ENCODE results near the gene RBM15B.

Gene RBM15B

DNA sequence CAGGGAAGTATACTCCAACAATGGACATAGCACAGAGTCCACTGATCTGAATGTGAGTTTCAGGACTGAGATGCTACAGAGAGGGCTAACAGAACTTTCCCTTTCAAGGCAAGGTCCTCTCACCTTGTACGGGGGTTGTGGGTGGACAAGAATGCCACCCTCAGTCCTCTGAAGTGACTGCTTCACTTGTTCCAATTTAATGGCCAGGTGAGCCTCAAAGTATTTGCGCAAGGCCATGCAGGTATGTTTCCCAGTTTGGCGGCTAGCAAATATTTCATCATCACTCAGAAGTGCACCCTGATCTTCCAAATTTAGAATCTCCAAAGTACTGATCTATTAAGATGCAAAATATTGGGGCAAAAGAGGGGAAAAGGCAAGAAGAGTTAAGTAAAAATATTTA, 38.1 kb downstream of the RBM15B start:
- in situ Hi-C loops (cut with HindIII; ENCODE audit: low sequenced_read_pairs): no loop called here

DNA sequence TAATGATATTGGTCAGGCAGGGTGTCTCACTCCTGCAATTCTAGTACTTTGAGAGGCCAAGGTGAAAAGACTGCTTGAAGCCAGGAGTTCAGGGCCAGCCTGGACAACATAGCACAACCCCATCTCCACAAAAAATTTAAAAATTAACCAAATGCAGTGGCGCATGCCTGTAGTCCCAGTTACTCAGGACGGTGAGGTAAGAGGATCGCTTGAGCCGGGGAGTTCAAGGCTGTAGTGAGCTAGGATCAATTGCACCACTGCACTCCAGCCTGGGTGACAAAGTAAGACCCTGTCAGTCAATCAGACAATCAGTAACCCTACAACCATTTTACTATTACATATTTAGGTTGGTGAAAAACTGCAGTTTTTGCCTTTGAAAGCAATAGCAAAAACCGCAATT, 43.0 kb downstream of the RBM15B start:
- in situ Hi-C loops (cut with HindIII; ENCODE audit: low sequenced_read_pairs): no loop called here

DNA sequence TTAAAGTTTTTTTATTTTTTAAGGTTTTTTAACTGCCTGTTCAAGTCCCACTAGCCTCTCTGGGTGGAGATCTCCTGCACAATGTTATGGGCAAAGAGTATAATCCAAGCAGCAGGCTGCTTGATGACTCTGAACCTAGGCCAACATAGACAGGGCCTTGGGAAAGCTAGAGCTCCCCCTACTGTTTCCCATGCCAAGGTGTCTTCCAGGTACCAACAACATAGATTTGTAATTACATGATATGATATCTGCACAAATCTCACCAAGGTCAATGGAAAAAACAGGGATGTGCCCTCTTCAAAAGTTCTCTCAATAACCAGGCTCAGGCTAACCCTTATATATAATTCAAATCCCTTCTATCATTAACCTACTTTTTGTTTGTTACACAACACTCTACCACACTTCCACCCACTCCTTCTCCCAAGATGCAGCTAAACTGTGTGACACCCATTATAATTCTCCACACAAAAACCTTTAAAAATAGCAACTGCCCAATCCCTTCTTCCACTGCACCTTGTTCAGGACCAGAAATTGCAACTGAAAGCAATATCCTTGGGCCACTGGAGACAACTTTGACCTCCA, 43.8 kb downstream of the RBM15B start:
- in situ Hi-C loops (cut with HindIII; ENCODE audit: low sequenced_read_pairs): no loop called here

DNA sequence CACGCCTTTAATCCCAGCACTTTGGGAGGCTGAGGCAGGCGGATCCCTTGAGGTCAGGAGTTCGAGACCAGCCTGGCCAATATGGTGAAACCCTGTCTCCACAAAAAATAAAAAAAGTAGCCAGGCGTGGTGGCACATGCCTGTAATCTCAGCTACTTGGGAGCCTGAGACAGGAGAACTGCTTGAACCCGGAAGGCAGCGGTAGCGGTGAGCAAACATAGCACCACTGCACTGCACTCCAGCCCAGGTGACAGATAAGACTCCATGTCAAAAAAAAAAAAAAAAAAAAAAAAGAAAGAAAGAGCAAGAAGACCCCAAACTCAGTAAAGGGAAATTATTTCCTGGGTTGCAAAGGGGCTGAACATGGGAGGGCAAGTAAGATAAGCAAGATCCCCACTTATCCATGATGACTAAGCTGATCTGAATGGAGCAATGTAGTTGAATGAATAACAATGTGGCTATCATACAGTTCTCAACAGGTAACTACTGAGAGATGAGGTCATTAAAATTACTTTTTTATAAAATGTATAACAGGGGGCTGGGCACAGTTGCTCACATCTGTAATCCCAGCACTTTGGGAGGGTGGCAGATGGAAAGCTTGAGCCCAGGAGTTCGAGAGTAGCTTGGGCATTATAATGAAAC, 46.0 kb downstream of the RBM15B start:
- in situ Hi-C loops (cut with HindIII; ENCODE audit: low sequenced_read_pairs): no loop called here

DNA sequence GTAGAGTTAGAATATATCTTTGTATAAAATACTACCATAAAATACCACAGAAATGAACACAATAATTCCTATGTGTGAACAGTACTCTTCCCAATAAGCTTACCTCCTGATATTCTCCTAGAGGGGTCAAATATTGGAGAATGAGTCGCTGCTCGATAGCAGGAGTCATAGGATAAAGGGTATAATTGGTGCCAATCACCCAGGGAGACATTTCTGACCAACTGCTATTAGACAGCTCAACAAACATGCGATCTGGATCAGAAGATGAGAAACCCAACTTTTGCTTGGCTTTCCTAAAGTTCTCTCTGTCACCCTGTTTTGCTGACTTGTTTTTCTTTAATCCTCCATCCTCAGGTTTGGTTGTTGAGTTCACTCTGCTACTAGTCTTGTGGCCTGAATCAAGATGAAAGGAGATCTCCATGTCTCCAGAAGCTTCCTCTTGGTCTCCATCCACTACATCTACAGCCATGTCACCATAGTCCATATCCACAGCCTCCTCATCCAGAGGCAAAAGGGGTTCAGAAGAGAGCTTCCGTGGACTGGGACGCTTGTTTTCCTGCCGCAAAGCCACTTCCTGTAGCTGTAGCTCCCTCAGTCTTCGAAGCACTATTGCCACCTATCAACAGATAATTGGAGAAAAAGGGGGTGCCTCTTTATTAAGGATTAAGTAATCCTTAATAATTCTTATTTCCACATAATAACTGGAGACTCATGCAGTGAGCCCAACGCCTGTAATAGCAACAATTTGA, 50.4 kb downstream of the RBM15B start:
- in situ Hi-C loops (cut with HindIII; ENCODE audit: low sequenced_read_pairs): loop anchor here (5.0 kb wide), 1 partner anchor 34 kb away; no protein-coding TSS in a partner anchor

DNA sequence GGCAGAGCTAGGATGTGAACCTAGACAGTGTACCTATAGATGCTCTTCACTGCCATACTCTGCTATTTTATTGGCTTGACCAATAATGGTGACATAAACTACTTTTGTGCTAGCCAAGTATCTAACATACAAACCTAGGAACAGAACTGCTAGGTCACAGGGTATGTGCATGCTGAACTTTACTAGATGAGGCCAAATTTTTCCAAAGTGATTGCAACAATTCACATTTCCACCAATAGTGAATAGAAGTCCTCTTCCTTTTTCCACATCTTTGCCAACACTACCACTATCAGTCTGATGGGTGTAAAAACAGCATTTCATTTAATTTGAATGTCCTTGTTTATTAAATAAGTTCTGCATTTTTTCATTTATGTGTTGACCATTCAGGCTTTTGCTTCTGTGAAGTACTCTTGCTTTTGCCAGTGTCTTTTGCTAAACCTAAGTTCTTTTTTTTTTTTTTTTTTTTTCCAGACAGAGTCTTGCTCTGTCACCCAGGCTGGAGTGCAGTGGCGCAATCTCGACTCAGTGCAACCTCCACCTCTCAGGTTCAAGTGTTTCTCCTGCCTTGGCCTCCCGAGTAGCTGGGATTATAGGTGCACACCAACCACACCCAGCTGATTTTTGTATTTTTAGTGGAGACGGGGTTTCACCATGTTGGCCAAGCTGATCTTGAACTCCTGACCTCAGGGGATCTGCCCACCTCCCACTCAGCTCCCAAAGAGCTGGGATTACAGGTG, 54.6 kb downstream of the RBM15B start:
- in situ Hi-C loops (cut with HindIII; ENCODE audit: low sequenced_read_pairs): no loop called here
